ENCODE results near the gene NPDC1.

Gene NPDC1

DNA sequence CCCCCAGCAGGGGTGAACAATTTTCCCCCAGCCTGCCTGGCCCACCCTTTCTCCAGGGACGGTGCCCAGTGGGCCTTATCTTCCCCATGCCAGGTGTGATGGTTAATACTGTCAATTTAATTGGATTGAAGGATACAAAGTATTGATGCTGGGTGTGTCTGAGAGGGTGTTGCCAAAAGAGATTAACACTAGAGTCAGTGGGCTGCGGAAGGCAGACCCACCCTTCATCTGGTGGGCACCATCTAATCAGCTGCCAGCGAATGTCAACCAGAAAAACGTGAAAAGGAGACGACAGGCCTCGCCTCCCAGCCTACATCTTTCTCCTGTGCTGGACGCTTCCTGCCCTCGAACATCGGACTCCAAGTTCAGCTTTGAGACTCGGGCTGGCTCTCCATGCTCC is 8.5 kb downstream of the NPDC1 start:
- TF ChIP-seq ARNTL (CRISPR knock-in tag; IDR thresholded peaks at IDR 0.05; ENCODE audit: borderline replicate concordance, low read depth) (no peak), PPARA (CRISPR knock-in tag; IDR thresholded peaks at IDR 0.05; ENCODE audit: borderline replicate concordance) (no peak), RARB (CRISPR knock-in tag; IDR thresholded peaks at IDR 0.05) (no peak), TCF4 (CRISPR knock-in tag; IDR thresholded peaks at IDR 0.05; ENCODE audit: borderline replicate concordance) (no peak), OSR1 (CRISPR knock-in tag; IDR thresholded peaks at IDR 0.05) (no peak), ZNF70 (CRISPR knock-in tag; IDR thresholded peaks at IDR 0.05) (no peak), ZC3H10 (CRISPR knock-in tag; IDR thresholded peaks at IDR 0.05) (no peak), CREB5 (CRISPR knock-in tag; IDR thresholded peaks at IDR 0.05; ENCODE audit: low read depth) (no peak), ISL1 (CRISPR knock-in tag; IDR thresholded peaks at IDR 0.05) (no peak), ESRRG (CRISPR knock-in tag; IDR thresholded peaks at IDR 0.05) (no peak), GLIS3 (CRISPR knock-in tag; IDR thresholded peaks at IDR 0.05) (no peak)
- TF ChIP-seq, protein P1, sequence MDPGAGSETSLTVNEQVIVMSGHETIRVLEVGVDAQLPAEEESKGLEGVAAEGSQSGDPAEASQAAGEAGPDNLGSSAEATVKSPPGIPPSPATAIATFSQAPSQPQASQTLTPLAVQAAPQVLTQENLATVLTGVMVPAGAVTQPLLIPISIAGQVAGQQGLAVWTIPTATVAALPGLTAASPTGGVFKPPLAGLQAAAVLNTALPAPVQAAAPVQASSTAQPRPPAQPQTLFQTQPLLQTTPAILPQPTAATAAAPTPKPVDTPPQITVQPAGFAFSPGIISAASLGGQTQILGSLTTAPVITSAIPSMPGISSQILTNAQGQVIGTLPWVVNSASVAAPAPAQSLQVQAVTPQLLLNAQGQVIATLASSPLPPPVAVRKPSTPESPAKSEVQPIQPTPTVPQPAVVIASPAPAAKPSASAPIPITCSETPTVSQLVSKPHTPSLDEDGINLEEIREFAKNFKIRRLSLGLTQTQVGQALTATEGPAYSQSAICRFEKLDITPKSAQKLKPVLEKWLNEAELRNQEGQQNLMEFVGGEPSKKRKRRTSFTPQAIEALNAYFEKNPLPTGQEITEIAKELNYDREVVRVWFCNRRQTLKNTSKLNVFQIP (CRISPR knock-in tag; IDR thresholded peaks at IDR 0.05; ENCODE audit: borderline replicate concordance, low read depth): no peak
- TF ChIP-seq, protein P2, sequence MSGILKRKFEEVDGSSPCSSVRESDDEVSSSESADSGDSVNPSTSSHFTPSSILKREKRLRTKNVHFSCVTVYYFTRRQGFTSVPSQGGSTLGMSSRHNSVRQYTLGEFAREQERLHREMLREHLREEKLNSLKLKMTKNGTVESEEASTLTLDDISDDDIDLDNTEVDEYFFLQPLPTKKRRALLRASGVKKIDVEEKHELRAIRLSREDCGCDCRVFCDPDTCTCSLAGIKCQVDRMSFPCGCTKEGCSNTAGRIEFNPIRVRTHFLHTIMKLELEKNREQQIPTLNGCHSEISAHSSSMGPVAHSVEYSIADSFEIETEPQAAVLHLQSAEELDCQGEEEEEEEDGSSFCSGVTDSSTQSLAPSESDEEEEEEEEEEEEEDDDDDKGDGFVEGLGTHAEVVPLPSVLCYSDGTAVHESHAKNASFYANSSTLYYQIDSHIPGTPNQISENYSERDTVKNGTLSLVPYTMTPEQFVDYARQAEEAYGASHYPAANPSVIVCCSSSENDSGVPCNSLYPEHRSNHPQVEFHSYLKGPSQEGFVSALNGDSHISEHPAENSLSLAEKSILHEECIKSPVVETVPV (CRISPR knock-in tag; IDR thresholded peaks at IDR 0.05): no peak
- no peak for ATAC-seq

- TF ChIP-seq RARB (CRISPR knock-in tag; IDR thresholded peaks at IDR 0.05) (no peak), ZFP3 (CRISPR knock-in tag; IDR thresholded peaks at IDR 0.05) (no peak), CSDC2 (CRISPR knock-in tag; IDR thresholded peaks at IDR 0.05) (no peak), BACH2 (CRISPR knock-in tag; IDR thresholded peaks at IDR 0.05; ENCODE audit: borderline replicate concordance) (no peak), GLIS3 (CRISPR knock-in tag; IDR thresholded peaks at IDR 0.05) (no peak), ZC3H10 (CRISPR knock-in tag; IDR thresholded peaks at IDR 0.05) (no peak), ZNF70 (CRISPR knock-in tag; IDR thresholded peaks at IDR 0.05) (no peak), ZNF565 (CRISPR knock-in tag; conservative IDR thresholded peaks at IDR 0.05; ENCODE audit: low read depth) (no peak), OSR1 (CRISPR knock-in tag; IDR thresholded peaks at IDR 0.05) (no peak), ZFP30 (CRISPR knock-in tag; IDR thresholded peaks at IDR 0.05) (no peak)
- TF ChIP-seq, protein P3, sequence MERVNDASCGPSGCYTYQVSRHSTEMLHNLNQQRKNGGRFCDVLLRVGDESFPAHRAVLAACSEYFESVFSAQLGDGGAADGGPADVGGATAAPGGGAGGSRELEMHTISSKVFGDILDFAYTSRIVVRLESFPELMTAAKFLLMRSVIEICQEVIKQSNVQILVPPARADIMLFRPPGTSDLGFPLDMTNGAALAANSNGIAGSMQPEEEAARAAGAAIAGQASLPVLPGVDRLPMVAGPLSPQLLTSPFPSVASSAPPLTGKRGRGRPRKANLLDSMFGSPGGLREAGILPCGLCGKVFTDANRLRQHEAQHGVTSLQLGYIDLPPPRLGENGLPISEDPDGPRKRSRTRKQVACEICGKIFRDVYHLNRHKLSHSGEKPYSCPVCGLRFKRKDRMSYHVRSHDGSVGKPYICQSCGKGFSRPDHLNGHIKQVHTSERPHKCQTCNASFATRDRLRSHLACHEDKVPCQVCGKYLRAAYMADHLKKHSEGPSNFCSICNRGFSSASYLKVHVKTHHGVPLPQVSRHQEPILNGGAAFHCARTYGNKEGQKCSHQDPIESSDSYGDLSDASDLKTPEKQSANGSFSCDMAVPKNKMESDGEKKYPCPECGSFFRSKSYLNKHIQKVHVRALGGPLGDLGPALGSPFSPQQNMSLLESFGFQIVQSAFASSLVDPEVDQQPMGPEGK (CRISPR knock-in tag; IDR thresholded peaks at IDR 0.05; ENCODE audit: borderline replicate concordance): no peak
- TF ChIP-seq, protein P4, sequence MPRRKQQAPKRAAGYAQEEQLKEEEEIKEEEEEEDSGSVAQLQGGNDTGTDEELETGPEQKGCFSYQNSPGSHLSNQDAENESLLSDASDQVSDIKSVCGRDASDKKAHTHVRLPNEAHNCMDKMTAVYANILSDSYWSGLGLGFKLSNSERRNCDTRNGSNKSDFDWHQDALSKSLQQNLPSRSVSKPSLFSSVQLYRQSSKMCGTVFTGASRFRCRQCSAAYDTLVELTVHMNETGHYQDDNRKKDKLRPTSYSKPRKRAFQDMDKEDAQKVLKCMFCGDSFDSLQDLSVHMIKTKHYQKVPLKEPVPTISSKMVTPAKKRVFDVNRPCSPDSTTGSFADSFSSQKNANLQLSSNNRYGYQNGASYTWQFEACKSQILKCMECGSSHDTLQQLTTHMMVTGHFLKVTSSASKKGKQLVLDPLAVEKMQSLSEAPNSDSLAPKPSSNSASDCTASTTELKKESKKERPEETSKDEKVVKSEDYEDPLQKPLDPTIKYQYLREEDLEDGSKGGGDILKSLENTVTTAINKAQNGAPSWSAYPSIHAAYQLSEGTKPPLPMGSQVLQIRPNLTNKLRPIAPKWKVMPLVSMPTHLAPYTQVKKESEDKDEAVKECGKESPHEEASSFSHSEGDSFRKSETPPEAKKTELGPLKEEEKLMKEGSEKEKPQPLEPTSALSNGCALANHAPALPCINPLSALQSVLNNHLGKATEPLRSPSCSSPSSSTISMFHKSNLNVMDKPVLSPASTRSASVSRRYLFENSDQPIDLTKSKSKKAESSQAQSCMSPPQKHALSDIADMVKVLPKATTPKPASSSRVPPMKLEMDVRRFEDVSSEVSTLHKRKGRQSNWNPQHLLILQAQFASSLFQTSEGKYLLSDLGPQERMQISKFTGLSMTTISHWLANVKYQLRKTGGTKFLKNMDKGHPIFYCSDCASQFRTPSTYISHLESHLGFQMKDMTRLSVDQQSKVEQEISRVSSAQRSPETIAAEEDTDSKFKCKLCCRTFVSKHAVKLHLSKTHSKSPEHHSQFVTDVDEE (CRISPR knock-in tag; IDR thresholded peaks at IDR 0.05): no peak
- ATAC-seq: no peak
Observed at GRCh38 chr9:137037035-137037434, 8.9 kb downstream of the NPDC1 start.

DNA sequence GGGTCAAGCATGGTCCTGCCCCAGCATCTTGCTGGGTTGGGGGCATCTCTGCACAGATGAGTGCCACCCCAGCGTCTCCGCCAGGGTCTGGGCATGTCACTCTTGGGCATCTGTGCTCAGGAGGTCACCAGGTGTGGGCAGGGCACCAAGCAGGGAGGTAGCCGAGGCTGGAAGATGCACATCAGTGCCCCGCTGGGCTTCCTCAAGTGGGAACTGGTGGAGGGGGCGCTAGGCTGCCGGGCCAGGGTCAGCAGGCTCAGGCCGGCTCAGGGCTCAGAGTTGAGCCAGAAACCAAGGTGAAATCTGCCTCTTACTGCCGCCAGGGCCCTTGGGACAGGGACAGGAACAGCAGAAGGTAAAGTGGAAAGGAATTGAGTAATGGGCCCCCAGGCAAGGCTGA is 10.0 kb downstream of the NPDC1 start:
- no peak for ATAC-seq
- no peak for TF ChIP-seq PPARA (CRISPR knock-in tag; IDR thresholded peaks at IDR 0.05; ENCODE audit: borderline replicate concordance)

GRCh38 chr9:137035507-137035834 is 10.5 kb downstream of the NPDC1 start:
- peak; percentile 46 for ATAC-seq
- TF ChIP-seq ZFP3 (CRISPR knock-in tag; IDR thresholded peaks at IDR 0.05): no peak
- no peak for TF ChIP-seq PPARA (CRISPR knock-in tag; IDR thresholded peaks at IDR 0.05; ENCODE audit: borderline replicate concordance)
- TF ChIP-seq ZNF565 (CRISPR knock-in tag; conservative IDR thresholded peaks at IDR 0.05; ENCODE audit: low read depth): no peak
- no peak for TF ChIP-seq ZFP30 (CRISPR knock-in tag; IDR thresholded peaks at IDR 0.05)
- no peak for TF ChIP-seq TCF4 (CRISPR knock-in tag; IDR thresholded peaks at IDR 0.05; ENCODE audit: borderline replicate concordance)
- TF ChIP-seq GLIS3 (CRISPR knock-in tag; IDR thresholded peaks at IDR 0.05): no peak
- no peak for TF ChIP-seq ZNF70 (CRISPR knock-in tag; IDR thresholded peaks at IDR 0.05)
- no peak for TF ChIP-seq ARNTL (CRISPR knock-in tag; IDR thresholded peaks at IDR 0.05; ENCODE audit: borderline replicate concordance, low read depth)
- no peak for TF ChIP-seq SNAI2 (CRISPR knock-in tag; IDR thresholded peaks at IDR 0.05)
- TF ChIP-seq RARB (CRISPR knock-in tag; IDR thresholded peaks at IDR 0.05): no peak
- TF ChIP-seq ZNF8 (CRISPR knock-in tag; IDR thresholded peaks at IDR 0.05): no peak
- TF ChIP-seq, protein P3 (CRISPR knock-in tag; IDR thresholded peaks at IDR 0.05; ENCODE audit: borderline replicate concordance): no peak
- TF ChIP-seq, protein P4 (CRISPR knock-in tag; IDR thresholded peaks at IDR 0.05): no peak

Data from SK-N-SH treated with all-trans-retinoic acid at 6 μM for 48 hours (cell line).